GM18861 (cell line): ENCODE data around the gene PRELID3B.

ENCODE experiments used
- ATAC-seq: cut with Tn5 transposase; IDR thresholded peaks from one replicate; pipeline ENCODE4 v1.9.1; 2021; ENCODE audit not compliant: unreplicated experiment

The PRELID3B gene

GRCh38 chr20:58996226-58996611, 46.4 kb downstream of the PRELID3B start:
- no peak for ATAC-seq

DNA sequence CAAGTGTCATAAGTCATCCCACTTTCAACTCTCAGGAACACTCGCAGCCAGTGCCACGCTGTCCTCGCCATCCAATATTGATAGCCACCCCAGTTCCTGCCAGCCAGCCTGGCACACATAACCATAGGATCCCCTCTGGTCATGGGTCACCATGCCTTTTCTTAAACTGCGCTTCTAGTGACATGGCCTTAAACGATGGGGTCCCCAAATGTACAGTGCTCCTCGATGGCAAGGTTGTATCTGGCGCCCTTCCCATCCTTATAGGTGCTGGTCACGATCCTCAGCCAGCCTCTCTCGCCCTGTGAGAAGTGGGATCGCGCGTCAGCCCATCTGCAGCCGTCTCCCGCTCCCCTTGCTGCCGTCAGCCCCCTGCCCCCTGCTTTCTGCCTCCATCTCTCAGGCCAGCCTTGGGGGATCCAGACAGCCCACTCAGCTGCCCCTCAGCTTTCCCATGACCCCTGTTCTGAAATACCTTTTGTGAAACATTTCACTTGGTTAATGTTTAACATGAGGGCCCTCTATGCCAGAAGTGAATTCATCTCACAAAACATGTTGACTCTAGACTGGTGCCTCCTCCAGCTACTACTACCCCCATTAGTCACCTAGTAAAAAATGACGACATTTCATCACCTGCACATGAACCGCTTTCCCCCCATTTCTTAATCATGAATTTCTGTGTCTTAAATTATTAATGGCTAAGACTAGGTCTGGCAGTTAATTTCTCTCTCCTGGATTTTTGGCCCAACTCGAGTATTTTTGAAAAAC, 46.9 kb downstream of the PRELID3B start:
- no peak for ATAC-seq

- no peak for ATAC-seq
These were observed 48.0 kb downstream of the PRELID3B start for GRCh38 chr20:58994390-58995159.

DNA sequence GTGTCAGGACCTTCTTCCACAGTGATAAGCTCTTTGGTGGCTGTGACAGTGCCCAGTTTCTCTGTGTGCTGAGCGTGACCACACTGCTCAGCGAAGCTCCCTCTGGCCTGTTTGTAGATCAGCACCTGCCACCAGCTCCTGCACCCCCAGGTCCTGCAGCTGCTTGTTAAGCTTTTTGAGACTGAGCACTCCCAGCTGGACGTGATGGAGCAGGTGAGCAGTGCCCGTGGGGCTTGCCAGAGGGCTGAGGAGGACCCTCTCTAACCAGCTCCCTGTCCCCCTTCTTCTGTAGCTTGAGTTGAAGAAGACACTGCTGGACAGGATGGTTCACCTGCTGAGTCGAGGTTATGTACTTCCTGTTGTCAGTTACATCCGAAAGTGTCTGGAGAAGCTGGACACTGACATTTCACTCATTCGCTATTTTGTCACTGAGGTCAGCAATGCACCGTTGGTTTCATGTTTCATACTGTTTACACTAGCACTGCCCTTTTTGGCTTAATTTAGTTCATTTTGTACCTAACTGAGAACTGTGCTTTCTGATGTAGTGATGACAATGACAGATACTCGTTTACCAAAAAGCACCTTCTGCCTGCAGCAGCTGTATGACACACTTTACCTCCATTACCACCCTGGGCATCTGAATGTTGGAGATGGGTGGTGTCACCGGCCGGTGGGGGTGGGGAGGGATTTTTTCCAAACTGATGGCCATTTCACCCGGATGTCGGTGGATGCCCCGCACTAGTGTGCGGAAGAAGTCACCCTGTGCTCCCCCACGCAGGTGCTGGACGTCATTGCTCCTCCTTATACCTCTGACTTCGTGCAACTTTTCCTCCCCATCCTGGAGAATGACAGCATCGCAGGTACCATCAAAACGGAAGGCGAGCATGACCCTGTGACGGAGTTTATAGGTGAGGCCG, 49.0 kb downstream of the PRELID3B start:
- ATAC-seq, result peak; percentile 53

DNA sequence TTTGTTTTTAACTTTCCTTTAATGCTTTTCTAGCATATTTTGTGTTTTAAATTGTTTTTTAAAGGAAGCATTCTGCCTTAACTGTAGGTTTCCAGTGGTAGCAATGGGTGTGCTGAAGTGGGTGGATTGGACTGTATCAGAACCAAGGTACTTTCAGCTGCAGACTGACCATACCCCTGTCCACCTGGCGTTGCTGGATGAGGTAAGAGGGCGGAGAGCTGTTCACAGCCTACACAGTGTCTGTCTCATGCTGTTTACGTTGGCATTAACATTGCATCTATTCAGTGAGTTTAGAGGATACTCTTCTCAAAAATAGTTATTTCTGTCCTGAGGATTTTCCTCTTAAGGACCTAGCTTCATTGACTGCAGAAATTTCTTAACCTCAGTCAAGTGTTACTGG, 49.7 kb downstream of the PRELID3B start:
- ATAC-seq, result no peak

DNA sequence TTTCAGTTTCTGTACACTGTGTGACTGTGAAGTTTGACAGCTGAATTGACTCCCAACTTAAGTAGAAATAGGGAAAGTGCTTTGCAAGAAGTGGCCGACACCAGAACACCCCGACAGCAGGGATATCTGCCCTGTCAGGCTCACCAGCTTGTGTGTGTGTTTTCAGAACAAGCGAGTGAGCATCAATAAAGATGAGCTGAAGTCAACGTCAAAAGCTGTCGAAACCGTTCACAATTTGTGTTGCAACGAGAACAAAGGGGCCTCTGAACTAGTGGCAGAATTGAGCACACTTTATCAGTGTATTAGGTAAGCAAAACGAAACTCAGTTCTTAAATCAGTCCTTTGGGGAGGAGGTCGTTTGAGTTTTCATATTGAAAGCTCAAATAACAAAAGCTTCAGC, 50.9 kb downstream of the PRELID3B start:
- ATAC-seq, result no peak

DNA sequence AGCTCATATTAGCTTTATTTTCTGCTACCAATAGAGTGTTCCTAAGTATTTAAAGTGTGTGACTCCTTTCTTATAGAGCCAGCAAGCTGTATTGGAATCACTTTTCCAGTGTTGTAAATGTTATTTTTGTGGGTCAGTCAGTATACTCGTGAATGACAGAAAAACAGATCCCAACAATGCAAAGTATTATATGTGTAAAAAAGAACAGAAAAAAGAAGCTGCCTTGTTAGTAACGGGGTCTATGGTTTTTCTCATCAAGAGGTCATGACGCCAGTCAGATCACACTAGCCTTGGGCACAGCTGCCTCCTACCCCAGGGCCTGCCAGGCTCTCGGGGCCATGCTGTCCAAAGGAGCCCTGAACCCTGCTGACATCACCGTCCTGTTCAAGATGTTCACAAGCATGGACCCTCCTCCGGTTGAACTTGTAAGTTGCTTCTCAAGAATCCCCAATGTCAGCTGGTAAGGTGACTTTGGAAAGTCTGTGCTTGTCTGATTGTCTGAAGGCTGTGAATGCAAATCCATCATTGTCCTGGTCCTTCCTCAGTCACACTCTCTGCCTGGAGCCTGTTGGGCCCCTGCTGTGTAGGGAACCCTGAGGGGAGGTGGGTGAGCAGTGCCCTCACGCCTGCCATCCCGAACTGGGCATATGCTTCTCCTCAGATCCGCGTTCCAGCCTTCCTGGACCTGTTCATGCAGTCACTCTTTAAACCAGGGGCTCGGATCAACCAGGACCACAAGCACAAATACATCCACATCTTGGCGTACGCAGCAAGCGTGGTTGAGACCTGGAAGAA, 51.7 kb downstream of the PRELID3B start:
- no peak for ATAC-seq

DNA sequence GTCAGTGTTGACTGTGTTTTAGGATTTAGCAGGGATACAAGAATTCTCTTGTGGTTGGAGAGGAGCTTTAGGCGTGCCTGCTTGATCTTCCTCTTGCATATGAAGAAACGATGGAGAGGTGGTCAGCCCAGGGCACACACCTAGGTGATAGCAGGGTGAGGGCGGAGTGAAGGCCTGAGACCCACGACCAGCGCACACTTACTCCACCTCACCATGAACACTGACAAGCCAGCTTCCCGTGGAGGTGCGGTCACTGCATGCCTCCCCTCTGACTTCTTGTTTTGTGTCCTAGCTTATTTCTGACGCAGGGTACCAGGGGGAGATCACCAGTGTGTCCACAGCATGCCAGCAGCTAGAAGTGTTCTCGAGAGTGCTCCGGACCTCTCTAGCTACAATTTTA, 53.4 kb downstream of the PRELID3B start:
- ATAC-seq, result no peak

GRCh38 chr20:58988565-58988882, 54.1 kb downstream of the PRELID3B start:
- ATAC-seq, result no peak

- no peak for ATAC-seq
These were observed 54.6 kb downstream of the PRELID3B start for GRCh38 chr20:58987790-58988564.

- no peak for ATAC-seq
These were observed 55.5 kb downstream of the PRELID3B start for GRCh38 chr20:58986968-58987517.

DNA sequence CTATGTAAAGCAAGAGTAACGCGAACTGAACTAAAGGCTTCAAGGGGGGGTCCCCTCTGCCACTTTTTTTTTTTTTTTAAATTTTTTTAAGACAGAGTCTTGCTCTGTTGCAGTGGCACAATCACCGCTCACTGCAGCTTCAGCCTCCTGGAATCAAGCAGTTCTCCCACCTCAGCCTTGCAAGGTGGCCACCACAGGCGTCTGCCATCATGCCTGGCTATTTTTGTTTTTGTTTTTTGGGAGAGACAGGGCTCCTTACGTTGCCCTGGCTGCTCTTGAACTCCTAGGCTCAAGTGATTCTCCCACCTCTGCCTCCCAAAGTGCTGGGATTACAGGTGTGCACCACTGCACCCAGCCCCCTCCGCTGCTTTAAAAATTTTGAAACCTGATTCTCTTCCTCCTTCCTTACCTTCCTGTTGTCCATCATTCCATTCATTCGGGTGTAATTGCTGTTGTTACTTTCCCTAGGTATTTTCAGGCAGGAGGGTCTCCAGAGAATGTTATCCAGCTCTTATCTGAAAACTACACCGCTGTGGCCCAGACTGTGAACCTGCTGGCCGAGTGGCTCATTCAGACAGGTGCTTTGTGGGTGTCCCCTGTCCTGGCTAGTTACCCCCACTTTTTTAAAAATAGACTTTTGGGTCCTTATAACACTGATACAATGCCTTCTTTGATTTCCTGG, 56.2 kb downstream of the PRELID3B start:
- no peak for ATAC-seq

GRCh38 chr20:58985656-58986055, 56.9 kb downstream of the PRELID3B start:
- no peak for ATAC-seq

DNA sequence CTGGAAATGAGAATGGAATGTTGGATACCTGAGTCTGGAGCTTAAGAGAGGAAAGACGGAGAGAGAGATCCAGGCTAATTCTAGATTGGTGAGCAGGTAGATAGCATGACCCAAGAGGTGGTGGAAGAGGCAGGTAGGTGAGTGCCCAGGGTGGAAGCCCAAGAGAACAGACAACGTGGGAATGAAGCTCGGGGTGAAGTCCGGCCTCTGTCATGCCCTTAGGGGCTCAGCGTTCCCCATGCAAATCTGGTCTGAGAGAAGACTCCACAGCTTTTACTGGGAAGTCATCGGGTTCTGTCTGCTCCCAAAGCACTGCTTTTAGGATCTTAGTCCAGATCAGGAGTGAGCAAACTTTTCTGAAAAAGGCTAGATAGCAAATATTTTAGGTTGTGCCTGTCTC, 57.9 kb downstream of the PRELID3B start:
- ATAC-seq, result no peak
